ENCODE results near the gene MCRS1.

The MCRS1 gene

GRCh38 chr12:49568442-49569162, 660 bp upstream of the MCRS1 start:
- H3K36me3 ChIP-seq (ENCODE audit: low read length) = peaks cover under 1% of the 10 kb centered on the region; the same call in 1 of the 2 replicates
- no peaks in the 10 kb centered on the region for H3K9me2 ChIP-seq (replicated peaks; ENCODE audit: insufficient read depth, low read length)
- peak overlapping the region; percentile 68; the same call in 1 of the 2 replicates for H3K27ac ChIP-seq (ENCODE audit: low read depth, low read length)
- H3K27me3 ChIP-seq (ENCODE audit: low read length) = no peaks in the 10 kb centered on the region
- peaks cover 56% of the 10 kb centered on the region for H3K79me2 ChIP-seq (ENCODE audit: insufficient read depth, low read length)
- H4K20me1 ChIP-seq (ENCODE audit: low read depth, low read length) = no peaks in the 10 kb centered on the region
- TF ChIP-seq EZH2phosphoT487 (conservative IDR thresholded peaks at IDR 0.05; ENCODE audit: low read length) (no peak), CTCF (IDR thresholded peaks at IDR 0.05; ENCODE audit: insufficient read depth, low read length, poor library complexity, severe bottlenecking) (no peak)
- H3K9ac ChIP-seq (ENCODE audit: low read length) = peak overlapping the region; percentile 85
- H3K4me3 ChIP-seq (ENCODE audit: insufficient read depth, low read length, poor library complexity, severe bottlenecking) = peak overlapping the region; percentile 87
- H3K4me2 ChIP-seq (ENCODE audit: low read depth, low read length, poor library complexity, severe bottlenecking) = peak overlapping the region; percentile 76
- no peaks in the 10 kb centered on the region for H3F3A ChIP-seq (ENCODE audit: insufficient read depth)
- H2AFZ ChIP-seq (ENCODE audit: low read depth, low read length, severe bottlenecking) = peak overlapping the region; percentile 91
- H3K9me3 ChIP-seq (ENCODE audit: insufficient read depth, low read length) = no peaks in the 10 kb centered on the region

DNA sequence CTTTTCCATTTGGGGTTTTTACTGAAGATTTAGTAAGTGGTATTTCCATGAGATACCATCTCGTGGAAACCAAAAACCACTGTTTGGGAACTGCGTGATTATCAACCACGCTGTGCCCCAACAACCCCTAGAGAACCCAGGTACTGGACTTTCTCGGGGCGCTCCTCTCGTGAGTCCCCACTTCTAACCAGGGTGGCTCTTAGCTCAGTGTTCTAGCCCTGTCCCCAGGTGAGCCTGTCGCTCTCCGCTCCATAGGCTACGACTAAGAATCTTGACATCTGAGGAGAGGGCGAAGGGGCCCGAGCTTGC, 686 bp downstream of the MCRS1 start:
- Histone ChIP-seq H3K36me3 (ENCODE audit: low read length) (no peaks in the 10 kb centered on the region), H3K9ac (ENCODE audit: low read length) (peak overlapping the region; percentile 85)

DNA sequence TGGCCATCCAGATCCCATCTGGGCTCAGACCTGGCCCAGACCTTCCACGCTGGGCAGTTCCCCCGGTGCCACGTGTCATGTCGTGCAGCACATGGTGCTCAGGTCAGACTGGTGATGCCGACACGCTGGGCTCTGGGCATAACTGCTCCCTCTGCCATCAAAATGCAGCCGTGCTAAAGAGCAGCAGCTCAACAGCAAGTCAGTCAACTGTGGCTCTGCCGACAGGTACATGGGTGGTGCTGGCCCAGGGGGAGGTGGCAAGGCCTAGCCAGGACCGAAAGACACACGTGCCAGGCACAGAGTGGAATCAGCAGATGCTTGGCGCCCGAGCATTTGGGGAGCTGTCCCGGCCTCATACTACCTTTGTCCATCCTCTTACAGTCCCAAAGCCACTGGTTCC, 1.6 kb downstream of the MCRS1 start:
- H3K9me2 ChIP-seq (replicated peaks; ENCODE audit: insufficient read depth, low read length) = no peaks in the 10 kb centered on the region
- H3K9ac ChIP-seq (ENCODE audit: low read length) = peak overlapping the region; percentile 85; the same call in 1 of the 2 replicates
- H2AFZ ChIP-seq (ENCODE audit: low read depth, low read length, severe bottlenecking) = no peak overlapping the region
- no peak overlapping the region for H3K27ac ChIP-seq (ENCODE audit: low read depth, low read length)
- no peak overlapping the region for H3K4me3 ChIP-seq (ENCODE audit: insufficient read depth, low read length, poor library complexity, severe bottlenecking)
- TF ChIP-seq CTCF (IDR thresholded peaks at IDR 0.05; ENCODE audit: insufficient read depth, low read length, poor library complexity, severe bottlenecking) (no peak), EZH2phosphoT487 (conservative IDR thresholded peaks at IDR 0.05; ENCODE audit: low read length) (no peak)
- H3K4me2 ChIP-seq (ENCODE audit: low read depth, low read length, poor library complexity, severe bottlenecking) = peak overlapping the region; percentile 76
- H3F3A ChIP-seq (ENCODE audit: insufficient read depth) = no peaks in the 10 kb centered on the region
- H3K36me3 ChIP-seq (ENCODE audit: low read length) = no peaks in the 10 kb centered on the region
- H3K9me3 ChIP-seq (ENCODE audit: insufficient read depth, low read length) = no peaks in the 10 kb centered on the region
- peaks cover 49% of the 10 kb centered on the region for H3K79me2 ChIP-seq (ENCODE audit: insufficient read depth, low read length)
- no peaks in the 10 kb centered on the region for H3K27me3 ChIP-seq (ENCODE audit: low read length)
- H4K20me1 ChIP-seq (ENCODE audit: low read depth, low read length) = no peaks in the 10 kb centered on the region

More for the DNA sequence above, 686 bp downstream of the MCRS1 start:
- TF ChIP-seq CTCF (IDR thresholded peaks at IDR 0.05; ENCODE audit: insufficient read depth, low read length, poor library complexity, severe bottlenecking) = no peak
- no peak for TF ChIP-seq EZH2phosphoT487 (conservative IDR thresholded peaks at IDR 0.05; ENCODE audit: low read length)
- peak overlapping the region; percentile 68; the same call in 1 of the 2 replicates for H3K27ac ChIP-seq (ENCODE audit: low read depth, low read length)
- no peaks in the 10 kb centered on the region for H3K9me3 ChIP-seq (ENCODE audit: insufficient read depth, low read length)
- H3K4me3 ChIP-seq (ENCODE audit: insufficient read depth, low read length, poor library complexity, severe bottlenecking) = peak overlapping the region; percentile 87
- H3K9me2 ChIP-seq (replicated peaks; ENCODE audit: insufficient read depth, low read length) = no peaks in the 10 kb centered on the region
- H3K4me2 ChIP-seq (ENCODE audit: low read depth, low read length, poor library complexity, severe bottlenecking) = peak overlapping the region; percentile 76
- H4K20me1 ChIP-seq (ENCODE audit: low read depth, low read length) = no peaks in the 10 kb centered on the region
- H3F3A ChIP-seq (ENCODE audit: insufficient read depth) = no peaks in the 10 kb centered on the region
- peak overlapping the region; percentile 91 for H2AFZ ChIP-seq (ENCODE audit: low read depth, low read length, severe bottlenecking)
- H3K27me3 ChIP-seq (ENCODE audit: low read length) = no peaks in the 10 kb centered on the region
- peaks cover 56% of the 10 kb centered on the region for H3K79me2 ChIP-seq (ENCODE audit: insufficient read depth, low read length)
